HG03469 (cell line): ENCODE data around the gene MAP3K8.
"Not testable (repeated sequence)": the region's sequence is repeated elsewhere in the genome, so short reads cannot be mapped to it uniquely, and the experiment has no call there.

ENCODE experiments used
- ATAC-seq: cut with Tn5 transposase; IDR thresholded peaks from one replicate; pipeline ENCODE4 v1.9.1; 2021; ENCODE audit warnings: mild to moderate bottlenecking, moderate library complexity, moderate number of reproducible peaks; ENCODE audit not compliant: unreplicated experiment

MAP3K8 gene

GRCh38 chr10:30443049-30443448, 9.1 kb downstream of the MAP3K8 start:
- ATAC-seq, result no peak

- no peak for ATAC-seq
Observed at GRCh38 chr10:30445711-30446110, 11.7 kb downstream of the MAP3K8 start.

- ATAC-seq, result no peak
Observed at GRCh38 chr10:30447125-30447799, 13.3 kb downstream of the MAP3K8 start.

GRCh38 chr10:30448092-30448491, 14.1 kb downstream of the MAP3K8 start:
- no peak for ATAC-seq

- no peak for ATAC-seq
Observed at GRCh38 chr10:30453764-30454527, 20.0 kb downstream of the MAP3K8 start.

GRCh38 chr10:30454744-30455510, 20.9 kb downstream of the MAP3K8 start:
- no peak for ATAC-seq

- no peak for ATAC-seq
Observed at GRCh38 chr10:30455816-30456215, 21.8 kb downstream of the MAP3K8 start.

- ATAC-seq, result peak; percentile 57
Observed at GRCh38 chr10:30456266-30456665, 22.3 kb downstream of the MAP3K8 start.

GRCh38 chr10:30459283-30459682, 25.3 kb downstream of the MAP3K8 start:
- ATAC-seq, result no peak

GRCh38 chr10:30460121-30460520, 26.1 kb downstream of the MAP3K8 start:
- ATAC-seq, result no peak

GRCh38 chr10:30462513-30462912, 28.5 kb downstream of the MAP3K8 start:
- no peak for ATAC-seq

GRCh38 chr10:30463944-30464451, 30.0 kb downstream of the MAP3K8 start:
- ATAC-seq, result no peak

- ATAC-seq, result no peak
Observed at GRCh38 chr10:30464675-30465074, 30.7 kb downstream of the MAP3K8 start.

- ATAC-seq, result no peak
Observed at GRCh38 chr10:30466445-30466844, 32.5 kb downstream of the MAP3K8 start.

GRCh38 chr10:30467651-30468338, 33.8 kb downstream of the MAP3K8 start:
- peak; percentile 72 for ATAC-seq

GRCh38 chr10:30472414-30473155, 38.6 kb downstream of the MAP3K8 start:
- no peak for ATAC-seq

GRCh38 chr10:30475515-30475914, 41.5 kb downstream of the MAP3K8 start:
- not testable (repeated sequence) for ATAC-seq

- ATAC-seq, result no peak
Observed at GRCh38 chr10:30476511-30477155, 42.6 kb downstream of the MAP3K8 start.

GRCh38 chr10:30479513-30479912, 45.5 kb downstream of the MAP3K8 start:
- ATAC-seq, result not testable (repeated sequence)

GRCh38 chr10:30481603-30482002, 47.6 kb downstream of the MAP3K8 start:
- no peak for ATAC-seq
